GM04503 (cell line): ENCODE measurements around the gene ELOA.
"Not testable (repeated sequence)": the region's sequence is repeated elsewhere in the genome, so short reads cannot be mapped to it uniquely, and the experiment has no call there.

Experiments used
- DNase-seq: peaks from one replicate; pipeline ENCODE4 v3.0.0-alpha.2; 2012; ENCODE audit warnings: low read depth

The ELOA gene

GRCh38 chr1:23800400-23801337 is 57.4 kb downstream of the ELOA start, which contains the start of gene GALE:
Gene GALE, minus strand, starts transcription at chr1:23800754. Its CDS starts 1,747 bp downstream, at chr1:23799007.
- DNase-seq, result peak; percentile 54

DNA sequence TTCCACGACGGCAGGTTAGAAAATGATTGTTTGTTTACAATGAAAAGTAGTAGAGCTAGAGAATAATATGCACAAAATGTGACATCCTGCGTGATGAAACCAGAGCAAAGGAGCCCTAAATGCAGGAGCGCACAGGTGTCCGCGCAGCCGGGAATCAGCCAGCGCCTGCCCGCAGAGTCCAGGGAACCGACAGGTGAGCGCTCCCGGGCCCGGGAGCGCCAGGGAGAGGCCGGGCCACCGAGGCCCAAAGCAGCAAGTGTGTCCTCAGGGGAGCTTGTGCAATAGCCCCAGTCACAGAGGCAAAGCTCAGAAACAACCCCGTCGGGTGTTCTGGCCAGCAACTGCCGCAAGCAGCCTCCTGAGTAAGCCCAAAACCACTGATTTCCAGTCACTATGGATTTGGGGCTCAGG is 58.1 kb downstream of the ELOA start:
- DNase-seq, result no peak

- no peak for DNase-seq
Observed at GRCh38 chr1:23801876-23802275, 58.6 kb downstream of the ELOA start.

DNA sequence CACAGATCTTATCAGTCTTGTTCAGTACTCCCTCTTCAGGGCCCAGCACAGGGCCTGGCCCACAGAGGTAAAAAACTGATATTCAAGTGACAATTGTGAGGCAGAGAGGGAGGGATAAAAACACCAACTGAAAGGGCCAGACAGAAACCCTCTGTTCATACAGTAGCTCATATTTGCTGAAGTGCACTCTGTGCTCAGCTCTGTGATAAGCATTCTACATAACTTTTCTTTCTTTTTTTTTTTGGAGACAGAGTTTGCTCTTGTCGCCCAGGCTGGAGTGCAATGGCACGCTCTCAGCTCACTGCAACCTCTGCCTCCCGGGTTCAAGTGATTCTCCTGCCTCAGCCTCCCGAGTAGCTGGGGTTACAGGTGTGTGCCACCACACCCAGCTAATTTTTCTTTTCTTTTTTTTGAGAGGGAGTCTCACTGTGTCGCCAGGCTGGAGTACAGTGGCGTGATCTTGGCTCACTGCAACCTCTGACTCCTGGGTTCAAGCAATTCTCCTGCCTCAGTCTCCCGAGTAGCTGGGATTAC is 59.6 kb downstream of the ELOA start:
- DNase-seq, result not testable (repeated sequence)

- no peak for DNase-seq
Observed at GRCh38 chr1:23803674-23804073, 60.4 kb downstream of the ELOA start.

GRCh38 chr1:23804183-23804835 is 61.0 kb downstream of the ELOA start:
- no peak for DNase-seq

DNA sequence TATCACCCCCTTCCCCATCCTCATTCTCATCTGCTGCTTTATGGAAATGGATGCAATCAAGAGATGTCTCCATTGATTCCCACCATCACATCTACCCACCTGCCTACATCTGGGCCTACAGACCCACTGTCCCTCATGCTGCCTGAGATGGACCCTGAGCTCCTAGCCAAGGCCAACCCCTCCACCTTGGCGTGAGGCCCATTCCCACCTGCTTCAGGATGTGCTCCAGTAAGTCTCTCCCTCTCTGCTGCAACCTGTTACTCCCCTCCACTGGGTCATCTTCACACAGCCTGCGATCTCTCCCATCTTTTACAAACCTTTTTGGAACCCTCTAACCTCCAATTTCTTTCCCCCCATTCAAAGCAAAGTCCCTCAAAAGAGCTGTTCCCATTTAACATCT is 61.8 kb downstream of the ELOA start:
- no peak for DNase-seq

DNA sequence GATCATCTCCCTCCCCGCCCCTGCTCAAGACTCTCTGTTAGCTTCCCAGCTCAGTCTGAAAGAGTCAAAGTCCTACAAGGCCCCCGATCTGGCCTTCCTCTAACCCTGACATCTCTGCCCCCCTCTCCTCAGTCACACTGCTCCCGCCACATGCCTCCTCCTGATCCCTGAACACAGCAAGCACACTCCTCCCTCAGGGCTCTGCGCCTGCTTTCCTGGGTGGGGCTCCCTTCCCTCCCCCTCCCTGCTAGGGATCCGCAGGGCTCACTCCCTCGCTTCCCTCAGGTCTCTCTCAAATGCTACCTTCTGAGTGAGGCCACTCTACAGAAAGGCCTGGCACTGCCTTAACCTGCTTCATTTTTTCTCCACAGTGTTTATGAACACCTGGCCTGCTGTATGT is 63.0 kb downstream of the ELOA start:
- DNase-seq, result no peak

- no peak for DNase-seq
Observed at GRCh38 chr1:23807453-23807852, 64.2 kb downstream of the ELOA start.

DNA sequence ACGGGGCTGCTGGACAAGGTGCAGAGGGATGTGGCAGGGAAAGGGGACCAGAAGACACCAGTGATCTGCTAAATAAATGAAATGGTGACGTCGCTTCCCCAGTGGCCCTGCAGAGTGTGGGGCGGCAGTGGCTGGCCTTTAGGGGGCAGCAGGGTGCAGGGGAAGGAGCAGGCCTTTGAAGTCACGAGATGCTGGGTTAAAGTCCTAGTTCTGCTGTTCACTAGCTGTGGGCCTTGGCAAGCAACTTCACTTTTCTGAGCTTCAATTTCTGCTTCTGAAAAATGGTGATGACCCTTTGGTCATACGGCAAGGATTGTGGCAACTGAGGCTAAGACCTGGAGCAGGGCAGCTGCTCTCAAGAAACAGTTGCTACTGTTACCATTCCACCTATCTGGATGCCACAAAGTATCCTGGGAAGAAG is 66.5 kb downstream of the ELOA start:
- no peak for DNase-seq

DNA sequence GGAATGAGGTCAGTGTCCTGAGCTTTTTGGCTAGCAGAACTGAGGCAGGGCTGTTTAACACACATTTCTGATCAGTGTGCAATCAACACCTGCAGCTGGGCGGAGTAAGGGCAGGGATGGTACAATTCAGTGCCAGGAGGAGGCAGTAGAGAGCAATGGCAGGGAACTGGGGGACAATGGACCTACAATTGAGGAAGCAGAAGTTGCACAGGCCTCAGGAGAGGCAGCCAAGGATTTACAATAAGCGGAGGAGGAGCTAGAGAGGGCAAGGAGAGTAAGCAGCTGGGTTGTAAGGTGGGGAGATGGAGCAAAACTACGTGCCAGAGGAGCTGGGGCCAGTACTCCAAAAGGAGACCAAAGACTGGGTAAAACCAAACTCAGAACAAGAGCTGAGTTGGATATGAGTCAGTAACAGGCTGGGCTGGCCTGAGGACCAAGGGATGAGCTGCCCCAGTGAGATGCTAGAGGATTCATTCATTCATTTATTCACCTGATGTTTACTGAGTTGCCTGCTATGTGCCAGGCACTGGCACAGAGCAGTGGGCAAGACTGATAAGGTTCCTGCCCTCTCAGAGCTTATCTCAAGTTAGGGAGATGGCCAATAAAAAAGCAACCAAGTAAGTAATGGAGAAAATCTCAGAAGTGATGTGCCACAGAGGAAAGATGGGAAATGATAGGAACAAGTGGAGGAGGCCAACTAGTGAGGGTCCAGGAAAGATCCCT is 67.7 kb downstream of the ELOA start:
- no peak for DNase-seq
